Measurements from ENCODE around the gene GLDC. TPM values are rescaled to one million over a fixed set of nuclear protein-coding genes. Genes with fewer than 3 reads are reported as not detected.
A peak's percentile ranks its signal among the peaks of the same experiment; 100 is the strongest.

Gene GLDC
- total RNA-seq, 1 donor from 2014 or later = 37.4 TPM

DNA sequence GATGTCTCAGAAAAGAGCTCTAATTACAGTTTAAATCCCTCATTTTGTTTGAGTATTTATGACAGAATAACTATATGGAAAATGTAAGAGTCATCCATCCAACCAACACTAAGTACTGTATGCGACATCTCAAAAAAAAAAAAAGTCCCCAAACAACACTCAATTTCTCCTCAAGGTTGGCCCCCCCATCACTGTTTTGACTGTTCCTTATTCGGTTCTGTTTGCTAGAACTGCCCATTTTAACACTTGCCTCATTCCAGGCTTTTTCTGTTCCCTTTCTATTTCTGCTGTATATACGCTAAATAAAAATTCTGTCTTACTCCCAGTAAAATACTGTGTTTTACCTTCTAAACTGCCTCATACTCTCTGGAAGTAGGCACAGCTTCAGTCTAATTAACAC lies 25.2 kb downstream of the GLDC start:
- Mint-ChIP-seq H3K4me3 (no peak overlapping the region), H3K9me3 (no peaks in the 10 kb centered on the region), H3K4me1 (peaks cover 14% of the 10 kb centered on the region), H3K27ac (ENCODE audit: unreplicated experiment) (no peak overlapping the region), H3K36me3 (ENCODE audit: low read depth) (peaks cover 11% of the 10 kb centered on the region), H3K27me3 (ENCODE audit: low read depth) (no peaks in the 10 kb centered on the region)
- no peak for DNase-seq (ENCODE audit: low read depth, low spot score)
- TF ChIP-seq, protein P1, sequence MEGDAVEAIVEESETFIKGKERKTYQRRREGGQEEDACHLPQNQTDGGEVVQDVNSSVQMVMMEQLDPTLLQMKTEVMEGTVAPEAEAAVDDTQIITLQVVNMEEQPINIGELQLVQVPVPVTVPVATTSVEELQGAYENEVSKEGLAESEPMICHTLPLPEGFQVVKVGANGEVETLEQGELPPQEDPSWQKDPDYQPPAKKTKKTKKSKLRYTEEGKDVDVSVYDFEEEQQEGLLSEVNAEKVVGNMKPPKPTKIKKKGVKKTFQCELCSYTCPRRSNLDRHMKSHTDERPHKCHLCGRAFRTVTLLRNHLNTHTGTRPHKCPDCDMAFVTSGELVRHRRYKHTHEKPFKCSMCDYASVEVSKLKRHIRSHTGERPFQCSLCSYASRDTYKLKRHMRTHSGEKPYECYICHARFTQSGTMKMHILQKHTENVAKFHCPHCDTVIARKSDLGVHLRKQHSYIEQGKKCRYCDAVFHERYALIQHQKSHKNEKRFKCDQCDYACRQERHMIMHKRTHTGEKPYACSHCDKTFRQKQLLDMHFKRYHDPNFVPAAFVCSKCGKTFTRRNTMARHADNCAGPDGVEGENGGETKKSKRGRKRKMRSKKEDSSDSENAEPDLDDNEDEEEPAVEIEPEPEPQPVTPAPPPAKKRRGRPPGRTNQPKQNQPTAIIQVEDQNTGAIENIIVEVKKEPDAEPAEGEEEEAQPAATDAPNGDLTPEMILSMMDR (conservative IDR thresholded peaks at IDR 0.05) = no peak

DNA sequence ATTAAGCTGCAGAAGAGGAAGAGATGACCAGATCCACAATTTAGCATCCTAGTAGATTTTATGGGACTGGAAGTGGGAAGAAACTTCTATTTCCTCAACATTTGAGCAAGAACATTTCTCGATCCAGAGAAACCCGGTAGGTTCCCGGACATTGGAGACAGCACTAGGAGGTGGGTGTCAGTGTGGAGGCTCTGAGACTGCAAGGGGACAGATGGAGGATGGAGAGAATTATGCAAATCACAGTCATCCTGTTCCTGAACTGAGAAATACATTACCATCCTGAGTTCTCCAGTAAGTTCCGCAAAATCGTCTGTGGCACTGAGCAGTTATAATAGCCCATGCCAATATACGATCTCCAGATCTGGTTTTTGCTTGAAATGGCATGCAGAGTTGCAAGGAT lies 25.6 kb downstream of the GLDC start:
- no peak for DNase-seq (ENCODE audit: low read depth, low spot score)

DNA sequence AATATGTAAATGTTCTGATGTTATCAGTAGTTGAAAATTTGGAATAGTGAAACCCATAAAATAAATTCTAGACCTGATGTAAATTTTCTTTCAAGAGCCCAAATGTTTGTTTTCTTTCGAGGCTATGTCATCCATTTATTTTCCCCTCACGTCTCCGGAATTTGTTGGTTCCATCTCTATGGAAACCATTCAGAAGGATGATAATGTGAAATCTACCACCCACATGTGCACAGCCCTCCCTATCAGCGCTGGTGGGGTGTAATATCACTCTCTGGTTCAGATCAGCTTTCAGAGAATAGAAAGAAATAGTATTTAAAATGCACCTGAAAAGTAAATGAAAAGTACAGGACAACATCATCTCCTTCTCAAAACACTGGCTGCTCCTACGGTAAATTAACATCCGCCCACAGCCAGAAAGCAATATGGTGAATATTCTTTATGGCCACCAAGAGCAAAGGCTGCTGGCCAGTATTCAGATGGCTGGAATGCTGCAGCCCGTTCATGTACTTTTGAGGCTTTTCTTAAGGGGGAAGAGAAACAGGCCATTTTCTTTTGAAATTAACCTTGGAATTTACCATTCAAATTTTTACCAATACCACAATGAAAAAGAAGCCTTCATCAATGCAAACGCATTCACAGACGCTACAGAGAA lies 28.5 kb downstream of the GLDC start:
- Mint-ChIP-seq H3K27ac (ENCODE audit: unreplicated experiment) (peak overlapping the region; percentile 84), H3K4me3 (peak overlapping the region; percentile 54), H3K9me3 (no peaks in the 10 kb centered on the region), H3K36me3 (ENCODE audit: low read depth) (peaks cover 9% of the 10 kb centered on the region), H3K27me3 (ENCODE audit: low read depth) (no peaks in the 10 kb centered on the region), H3K4me1 (peaks cover 17% of the 10 kb centered on the region)
- TF ChIP-seq, protein P1 (conservative IDR thresholded peaks at IDR 0.05) = no peak
- DNase-seq (ENCODE audit: low read depth, low spot score) = no peak

More for the DNA sequence above, 25.6 kb downstream of the GLDC start:
- Mint-ChIP-seq H3K4me3 (no peak overlapping the region), H3K27ac (ENCODE audit: unreplicated experiment) (no peak overlapping the region), H3K4me1 (peaks cover 14% of the 10 kb centered on the region), H3K36me3 (ENCODE audit: low read depth) (peaks cover 11% of the 10 kb centered on the region), H3K9me3 (no peaks in the 10 kb centered on the region), H3K27me3 (ENCODE audit: low read depth) (no peaks in the 10 kb centered on the region)
- TF ChIP-seq, protein P1 (conservative IDR thresholded peaks at IDR 0.05) = no peak

DNA sequence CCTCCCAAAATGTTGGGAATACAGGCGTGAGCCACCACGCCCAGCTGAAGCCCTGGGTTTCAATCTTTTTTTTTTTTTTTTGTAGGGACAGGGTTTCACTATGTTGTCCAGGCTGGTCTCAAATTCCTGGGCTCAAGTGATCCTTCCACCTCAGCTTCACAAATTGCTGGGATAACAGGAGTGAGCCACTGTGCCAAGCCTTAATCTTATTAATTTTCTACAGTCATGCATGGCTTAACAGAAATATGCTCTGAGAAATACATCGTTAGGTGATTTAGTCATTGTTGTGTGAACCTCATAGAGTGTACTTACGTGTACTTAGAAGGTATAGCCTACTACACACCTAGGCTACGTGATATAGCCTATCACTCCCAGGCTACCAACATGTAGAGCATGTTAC lies 31.0 kb downstream of the GLDC start:
- TF ChIP-seq, protein P1 (conservative IDR thresholded peaks at IDR 0.05) = no peak
- Mint-ChIP-seq H3K4me1 (peaks cover 24% of the 10 kb centered on the region), H3K27me3 (ENCODE audit: low read depth) (no peaks in the 10 kb centered on the region), H3K9me3 (no peaks in the 10 kb centered on the region), H3K4me3 (no peak overlapping the region), H3K36me3 (ENCODE audit: low read depth) (peaks cover 9% of the 10 kb centered on the region), H3K27ac (ENCODE audit: unreplicated experiment) (no peak overlapping the region)
- no peak for DNase-seq (ENCODE audit: low read depth, low spot score)

DNA sequence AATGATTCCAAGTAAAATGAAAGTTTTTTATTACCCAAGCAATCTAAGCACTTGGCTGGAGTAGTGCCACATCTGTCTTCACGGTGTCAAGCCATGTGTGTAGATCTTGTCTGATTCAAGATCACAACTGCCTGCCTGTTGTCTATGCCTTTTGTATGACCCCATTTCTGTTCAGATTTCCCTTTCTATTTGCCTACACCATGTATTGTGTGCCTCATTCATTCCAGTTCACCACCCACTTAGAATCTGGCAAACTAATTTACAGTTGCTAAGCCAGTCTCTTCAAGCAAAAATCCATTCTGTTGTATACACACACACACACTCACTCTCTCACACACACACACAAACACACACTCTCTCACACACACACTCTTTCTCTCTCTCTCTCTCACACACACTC lies 33.7 kb downstream of the GLDC start:
- Mint-ChIP-seq H3K4me3 (no peak overlapping the region), H3K27ac (ENCODE audit: unreplicated experiment) (no peak overlapping the region)

More for the DNA sequence above, 33.7 kb downstream of the GLDC start:
- Mint-ChIP-seq H3K27me3 (ENCODE audit: low read depth) (no peaks in the 10 kb centered on the region), H3K36me3 (ENCODE audit: low read depth) (peaks cover 3% of the 10 kb centered on the region), H3K4me1 (peaks cover 11% of the 10 kb centered on the region), H3K9me3 (no peaks in the 10 kb centered on the region)
- no peak for DNase-seq (ENCODE audit: low read depth, low spot score)
- TF ChIP-seq, protein P1 (conservative IDR thresholded peaks at IDR 0.05) = no peak

Data from neural crest cell (in vitro differentiated cells).